ENCODE measurements around the gene ARFRP1. TPM values are rescaled to one million over a fixed set of nuclear protein-coding genes. Genes with fewer than 3 reads are reported as not detected.
"Not testable (repeated sequence)": the region's sequence is repeated elsewhere in the genome, so short reads cannot be mapped to it uniquely, and the experiment has no call there.

The ARFRP1 gene
- total RNA-seq, 4 donors from 2014 or later = 43.6 to 52.1 (median 46.7) TPM

- no peaks in the 10 kb centered on the region for H3K36me3 ChIP-seq
- H3K4me1 ChIP-seq = peaks cover 13 to 26% of the 10 kb centered on the region in 2 donors
- 0 to 6% methylated on average over 18 to 47 of the region's 91 CpGs for WGBS, 2 donors
- intact Hi-C loops (cut with DNase I) = no loop called here
- no peaks in the 10 kb centered on the region for H3K9me3 ChIP-seq
- TF ChIP-seq CTCF (IDR thresholded peaks at IDR 0.05) = no peak
- TF ChIP-seq POLR2A (IDR thresholded peaks at IDR 0.05) = no peak
- H3K27ac ChIP-seq = peak overlapping the region in 1 of 3 donors; percentile 49
- peak overlapping the region; percentile 32 to 71 (median 65) for H3K4me3 ChIP-seq (replicated peaks in 1 of 3)
- peak; percentile 30 to 57 for DNase-seq
- no peaks in the 10 kb centered on the region for H3K27me3 ChIP-seq
These were observed 55.4 kb downstream of the ARFRP1 start for GRCh38 chr20:63652192-63652980.

DNA sequence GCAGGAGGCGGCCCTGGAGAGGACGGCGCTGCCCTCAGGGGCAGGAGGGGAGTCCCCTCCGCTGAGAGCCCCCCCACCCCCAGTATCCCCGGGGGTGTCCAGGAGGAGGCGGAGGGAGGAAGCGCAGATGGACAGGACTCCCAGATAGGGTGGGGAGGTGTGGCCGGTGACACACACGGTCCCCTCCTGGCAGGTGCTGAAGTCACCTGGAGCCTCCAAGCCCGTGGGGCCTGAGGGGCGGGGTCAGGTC, 55.9 kb downstream of the ARFRP1 start:
- no peaks in the 10 kb centered on the region for H3K9me3 ChIP-seq
- H3K4me1 ChIP-seq = peaks cover 10 to 24% of the 10 kb centered on the region in 2 donors
- no peak for TF ChIP-seq CTCF (IDR thresholded peaks at IDR 0.05)
- TF ChIP-seq POLR2A (IDR thresholded peaks at IDR 0.05) = no peak
- intact Hi-C loops (cut with DNase I) = no loop called here
- DNase-seq = peak; percentile 62 to 69
- H3K36me3 ChIP-seq = no peaks in the 10 kb centered on the region
- peak overlapping the region in 1 of 3 donors; percentile 35 for H3K27ac ChIP-seq
- WGBS, 2 donors = 10 to 19% methylated on average over 4 to 10 of the region's 11 CpGs
- no peaks in the 10 kb centered on the region for H3K27me3 ChIP-seq
- H3K4me3 ChIP-seq (replicated peaks in 1 of 3) = peak overlapping the region in 1 of 3 donors; percentile 71

- DNase-seq; H3K36me3 ChIP-seq; H3K27ac ChIP-seq; H3K9me3 ChIP-seq; intact Hi-C loops (cut with DNase I); H3K27me3 ChIP-seq; H3K4me3 ChIP-seq (replicated peaks in 1 of 3): not testable (repeated sequence)
- WGBS, 2 donors = 77 to 94% methylated on average over 6 of the region's 25 CpGs
- peaks cover 10 to 24% of the 10 kb centered on the region in 2 donors for H3K4me1 ChIP-seq
These were observed 57.3 kb downstream of the ARFRP1 start for GRCh38 chr20:63650486-63650885.

- H3K27me3 ChIP-seq = no peaks in the 10 kb centered on the region
- TF ChIP-seq CTCF (IDR thresholded peaks at IDR 0.05) (no peak), POLR2A (IDR thresholded peaks at IDR 0.05) (no peak)
- H3K4me1 ChIP-seq = peaks cover 10 to 21% of the 10 kb centered on the region in 2 donors
- H3K4me3 ChIP-seq (replicated peaks in 1 of 3) = no peak overlapping the region
- H3K27ac ChIP-seq = no peak overlapping the region
- intact Hi-C loops (cut with DNase I) = loop anchor here (10.0 kb wide), 1 partner anchor 74 kb away; the partner anchor contains the start of gene HELZ2
- WGBS, 2 donors = 85 to 91% methylated on average over 10 to 11 of the region's 11 CpGs
- no peak for DNase-seq
- no peaks in the 10 kb centered on the region for H3K9me3 ChIP-seq
- no peaks in the 10 kb centered on the region for H3K36me3 ChIP-seq
These were observed 58.7 kb downstream of the ARFRP1 start for GRCh38 chr20:63648895-63649589.

Small RNA genes lying within 50 kb of the gene (small RNA-seq; reads per million reads assigned to genes)
- gene LIME1 (not detected), gene TNFRSF6B (not detected)

Other genes starting within 250 kb of the ARFRP1 start
- under 1 TPM in 2 of 4 donors, not detected in 2; 0.11 to 0.27 TPM for gene KCNQ2, start 235.3 kb downstream of the ARFRP1 start, total RNA-seq
- 1 to 10 TPM in 3 of 4 donors, under 1 TPM in 1; 0.22 to 2.0 (median 1.3) TPM for gene EEF1A2, start 208.9 kb downstream of the ARFRP1 start, total RNA-seq
- 100 to 1,000 TPM in 3 of 4 donors, 10 to 100 TPM in 1; 82.0 to 226 (median 146) TPM for gene PPDPF, start 187.2 kb downstream of the ARFRP1 start, total RNA-seq
- under 1 TPM in 1 of 4 donors, not detected in 3; 0.11 TPM for gene PTK6, start 170.6 kb downstream of the ARFRP1 start, total RNA-seq
- gene SRMS, start 160.2 kb downstream of the ARFRP1 start, total RNA-seq = not detected
- gene FNDC11, start 153.8 kb downstream of the ARFRP1 start, total RNA-seq = under 1 TPM in 3 of 4 donors, not detected in 1; 0.39 to 0.89 (median 0.40) TPM
- gene HELZ2, start 133.7 kb downstream of the ARFRP1 start, total RNA-seq = 10 to 100 TPM; 24.3 to 45.5 (median 36.0) TPM
- gene GMEB2, start 80.9 kb downstream of the ARFRP1 start, total RNA-seq = 10 to 100 TPM; 23.1 to 34.9 (median 29.9) TPM
- 10 to 100 TPM; 53.7 to 84.0 (median 66.1) TPM for gene STMN3, start 54.6 kb downstream of the ARFRP1 start, total RNA-seq
- gene RTEL1, start 49.7 kb downstream of the ARFRP1 start, total RNA-seq = 10 to 100 TPM; 14.1 to 87.4 (median 54.2) TPM
- 10 to 100 TPM in 2 of 4 donors, 1 to 10 TPM in 2; 6.7 to 15.5 (median 10.5) TPM for gene TNFRSF6B, start 11.3 kb downstream of the ARFRP1 start, total RNA-seq
- gene ZGPAT, start 63 bp upstream of the ARFRP1 start, total RNA-seq = 10 to 100 TPM; 27.7 to 36.3 (median 30.0) TPM
- 10 to 100 TPM in 2 of 4 donors, 1 to 10 TPM in 2; 8.7 to 25.0 (median 11.5) TPM for gene LIME1, start 28.7 kb upstream of the ARFRP1 start, total RNA-seq
- 10 to 100 TPM; 26.0 to 55.9 (median 39.3) TPM for gene SLC2A4RG, start 31.8 kb upstream of the ARFRP1 start, total RNA-seq
- 10 to 100 TPM; 15.9 to 39.9 (median 27.7) TPM for gene ZBTB46, start 123.3 kb upstream of the ARFRP1 start, total RNA-seq
- gene ABHD16B, start 153.5 kb upstream of the ARFRP1 start, total RNA-seq = not detected
- gene TPD52L2, start 157.3 kb upstream of the ARFRP1 start, total RNA-seq = 10 to 100 TPM; 69.4 to 93.3 (median 89.6) TPM
- 10 to 100 TPM; 38.4 to 87.4 (median 75.1) TPM for gene DNAJC5, start 187.2 kb upstream of the ARFRP1 start, total RNA-seq
- gene UCKL1, start 248.4 kb upstream of the ARFRP1 start, total RNA-seq = 10 to 100 TPM; 21.6 to 44.3 (median 29.3) TPM